HG03439 (cell line): ENCODE data around the gene MYO1B.

Experiments used
- ATAC-seq: cut with Tn5 transposase; IDR thresholded peaks from one replicate; pipeline ENCODE4 v1.9.1; 2021; ENCODE audit warnings: mild to moderate bottlenecking, moderate library complexity; ENCODE audit not compliant: unreplicated experiment

The MYO1B gene

DNA sequence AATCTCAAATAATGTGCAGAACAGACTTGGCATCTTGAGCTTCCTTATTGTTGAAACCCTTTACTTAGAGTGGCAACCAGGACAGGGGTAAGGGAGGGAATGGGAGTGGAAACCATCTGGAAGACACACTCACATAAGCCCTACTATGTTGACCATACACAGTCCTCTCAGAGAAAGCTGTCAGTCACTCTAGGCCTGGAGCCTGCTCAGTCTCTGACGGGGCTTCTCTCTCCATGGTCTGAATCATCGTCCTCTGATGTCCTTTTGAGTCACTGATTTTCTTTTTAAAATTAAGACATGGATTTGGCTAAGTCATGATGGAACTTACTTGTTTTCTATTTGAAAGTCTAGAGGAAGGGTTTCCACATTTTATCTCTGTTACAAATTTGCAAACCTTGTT lies 74.0 kb downstream of the MYO1B start:
- no peak for ATAC-seq

DNA sequence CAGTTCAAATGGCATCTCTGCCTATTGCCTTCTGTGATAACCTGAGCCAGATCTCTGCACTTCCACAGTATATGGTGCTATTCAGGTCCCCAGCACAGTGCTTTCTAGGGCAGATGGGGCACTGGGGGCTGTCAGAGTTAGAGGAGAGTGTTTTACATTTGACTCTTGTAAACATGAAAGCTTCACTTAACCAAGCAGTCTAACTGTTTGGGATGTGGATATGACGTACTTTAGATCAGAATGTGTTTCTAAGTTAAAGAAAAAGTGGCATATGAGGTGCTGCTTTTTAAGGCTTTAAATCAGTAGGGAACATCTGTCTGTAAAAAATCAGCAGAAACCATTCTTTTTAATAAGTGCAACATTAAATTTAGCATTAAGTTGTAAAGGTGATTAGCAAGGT lies 75.7 kb downstream of the MYO1B start:
- ATAC-seq, result no peak

DNA sequence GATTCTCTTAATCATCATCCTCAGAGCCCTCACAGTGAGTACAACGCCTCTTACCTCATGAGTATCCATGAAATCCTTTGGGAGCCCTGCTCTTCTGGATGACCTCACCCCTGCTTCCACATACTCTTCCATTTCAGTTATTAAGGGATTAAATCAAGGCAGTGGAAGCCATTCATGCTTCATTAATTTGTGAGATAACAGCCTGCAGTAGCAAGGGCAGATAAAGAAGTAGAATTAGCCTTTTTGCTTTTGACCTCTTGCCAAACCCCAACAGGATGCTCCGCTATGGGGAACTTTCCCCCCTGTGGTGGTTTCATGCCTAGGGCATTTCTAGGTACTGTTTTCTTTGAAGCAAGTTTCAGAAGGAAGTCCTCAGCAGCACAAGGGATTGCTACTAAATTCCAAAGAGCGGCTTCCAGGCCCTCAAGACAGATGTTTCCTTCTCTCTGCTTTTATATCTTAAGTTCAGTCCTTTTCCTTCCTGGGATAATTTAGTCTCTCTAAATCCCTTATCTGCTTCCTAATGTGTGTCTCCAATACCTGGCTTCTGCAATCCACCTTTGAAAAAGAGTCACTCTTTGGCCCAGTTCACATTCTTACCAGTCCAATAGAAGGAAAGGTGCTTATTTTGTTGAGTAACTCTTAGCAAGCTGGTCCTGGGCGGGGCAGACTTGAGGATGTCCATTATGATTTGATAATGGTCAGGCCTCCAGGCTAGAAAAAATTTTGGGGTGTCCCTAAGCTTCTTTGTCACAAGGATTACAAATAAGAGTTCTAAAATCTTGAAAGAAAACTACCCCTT lies 76.9 kb downstream of the MYO1B start:
- ATAC-seq, result no peak

DNA sequence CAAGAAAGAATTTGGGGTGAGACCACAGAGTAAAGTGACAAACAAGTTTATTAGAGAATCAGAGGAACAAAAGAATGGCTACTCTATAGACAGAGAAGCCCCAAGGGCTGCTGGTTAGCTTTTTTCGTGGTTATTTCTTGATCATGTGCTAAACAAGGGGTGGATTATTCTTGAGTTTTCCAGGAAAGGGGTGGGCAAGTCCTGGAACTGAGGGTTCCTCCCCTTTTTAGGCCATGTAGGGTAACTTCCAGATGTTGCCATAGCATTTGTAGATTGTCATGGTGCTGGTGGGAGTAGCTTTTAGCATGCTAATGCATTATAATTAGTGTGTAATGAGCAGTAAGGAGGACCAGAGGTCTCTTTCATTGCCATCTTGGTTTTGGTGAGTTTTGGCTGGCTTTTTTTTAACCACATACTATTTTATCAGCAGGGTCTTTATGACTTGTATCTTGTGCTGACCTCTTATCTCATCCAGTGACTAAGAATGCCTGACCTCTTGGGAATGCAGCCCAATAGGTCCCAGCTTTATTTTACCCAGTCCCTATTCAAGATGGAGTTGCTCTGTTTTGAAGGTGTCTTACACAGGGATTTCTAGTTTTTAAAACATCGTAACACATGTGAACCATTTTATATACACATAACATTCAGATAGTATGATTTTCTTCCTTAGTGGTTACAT lies 77.8 kb downstream of the MYO1B start:
- no peak for ATAC-seq

DNA sequence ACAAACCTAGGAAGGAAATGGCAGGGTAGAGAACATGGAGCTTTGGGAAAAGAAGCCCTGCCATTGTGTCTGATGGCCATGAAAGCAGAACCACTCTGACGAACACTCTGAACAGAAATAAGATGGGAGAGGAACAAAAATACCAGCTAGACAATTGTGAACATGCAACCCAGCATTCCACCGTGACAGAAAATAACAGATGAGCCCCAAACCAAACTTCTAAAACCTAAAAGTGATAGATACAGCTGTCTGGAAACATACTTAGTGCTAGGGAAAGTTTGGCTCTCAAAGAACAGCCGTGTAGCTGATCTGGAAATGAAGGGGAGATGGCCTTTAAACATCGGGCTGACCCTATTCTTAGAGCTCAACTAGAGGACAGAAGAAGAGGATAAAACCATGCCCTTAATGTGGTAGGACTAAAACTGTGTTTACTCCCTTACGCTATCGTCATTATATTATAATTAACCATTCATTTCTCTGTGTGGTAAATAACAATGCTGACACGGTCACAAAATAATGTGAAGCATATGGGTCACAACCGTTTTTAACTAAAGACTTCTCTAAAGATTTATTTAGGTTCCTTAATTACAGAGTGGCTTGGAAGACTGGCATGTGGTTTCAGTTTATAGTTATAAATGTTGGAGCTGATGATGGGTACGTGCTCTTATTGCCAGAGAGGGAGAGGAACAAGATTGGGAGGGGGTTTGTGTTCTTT lies 80.6 kb downstream of the MYO1B start:
- ATAC-seq, result no peak

DNA sequence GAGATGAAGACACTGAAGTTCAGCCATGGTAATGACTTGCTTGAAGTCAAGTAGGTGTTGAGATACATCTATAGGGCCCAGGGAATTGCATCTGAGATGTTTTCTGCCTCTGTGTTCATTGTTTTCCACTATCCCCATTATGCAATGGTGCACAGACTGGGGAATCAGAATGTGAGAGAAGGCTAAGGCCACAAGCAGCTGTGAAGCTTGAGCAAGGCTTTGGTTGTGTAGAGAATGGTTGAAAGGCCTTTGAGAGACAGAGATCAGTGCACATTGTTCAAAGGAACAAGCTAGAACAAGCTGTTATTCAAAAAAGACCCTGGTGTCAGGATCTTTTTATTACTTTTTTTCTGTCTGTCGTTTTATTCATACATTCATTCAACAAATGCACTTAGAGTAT lies 82.3 kb downstream of the MYO1B start:
- no peak for ATAC-seq

DNA sequence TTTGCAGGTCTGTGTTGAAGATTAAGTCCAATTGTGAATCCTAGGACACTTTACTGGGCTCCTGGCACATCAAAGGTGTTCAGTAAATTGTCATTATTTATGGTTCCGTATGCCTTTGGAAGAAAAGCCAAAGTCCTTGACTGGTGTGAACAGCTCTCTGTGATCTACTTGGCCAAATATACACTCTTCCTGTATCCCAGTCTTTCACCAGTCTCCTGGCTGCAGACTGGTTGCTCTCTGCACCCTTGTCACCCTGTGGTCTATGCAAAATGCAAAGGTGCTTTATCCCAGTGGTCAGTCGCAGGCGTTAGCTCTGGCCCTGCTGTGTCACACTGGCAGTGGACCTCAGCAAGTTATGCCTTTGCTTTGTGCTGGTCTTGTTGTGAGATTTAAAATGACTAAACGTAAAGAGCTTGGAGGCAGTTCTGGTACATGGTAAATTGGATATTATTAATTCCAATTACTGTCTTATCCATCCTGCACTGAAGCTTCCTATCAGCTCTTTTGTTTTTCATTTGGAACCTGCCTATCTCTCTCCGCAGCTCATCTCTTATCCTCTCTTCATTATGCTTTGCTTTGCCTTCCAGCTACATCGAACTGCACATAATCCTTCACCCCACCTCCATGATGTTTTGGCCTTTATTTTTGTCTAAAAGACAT lies 83.1 kb downstream of the MYO1B start:
- no peak for ATAC-seq

DNA sequence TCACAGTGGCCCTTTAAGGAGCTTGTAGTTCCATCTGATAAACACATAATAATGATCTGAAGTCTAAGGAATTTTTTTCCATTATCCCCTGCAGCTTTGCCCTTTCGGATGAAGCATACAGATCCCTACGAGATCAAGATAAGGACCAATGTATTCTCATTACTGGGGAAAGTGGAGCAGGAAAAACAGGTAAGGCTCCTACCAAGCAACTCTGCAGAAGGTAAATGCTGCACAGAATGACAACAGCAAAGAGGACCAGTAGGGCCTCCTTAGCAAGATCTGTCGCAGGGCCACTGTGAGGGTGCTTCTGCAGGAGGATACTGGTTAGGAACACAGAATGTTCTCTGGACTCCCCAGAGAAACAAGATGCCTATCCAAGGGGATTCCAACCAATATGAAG lies 84.6 kb downstream of the MYO1B start:
- no peak for ATAC-seq

DNA sequence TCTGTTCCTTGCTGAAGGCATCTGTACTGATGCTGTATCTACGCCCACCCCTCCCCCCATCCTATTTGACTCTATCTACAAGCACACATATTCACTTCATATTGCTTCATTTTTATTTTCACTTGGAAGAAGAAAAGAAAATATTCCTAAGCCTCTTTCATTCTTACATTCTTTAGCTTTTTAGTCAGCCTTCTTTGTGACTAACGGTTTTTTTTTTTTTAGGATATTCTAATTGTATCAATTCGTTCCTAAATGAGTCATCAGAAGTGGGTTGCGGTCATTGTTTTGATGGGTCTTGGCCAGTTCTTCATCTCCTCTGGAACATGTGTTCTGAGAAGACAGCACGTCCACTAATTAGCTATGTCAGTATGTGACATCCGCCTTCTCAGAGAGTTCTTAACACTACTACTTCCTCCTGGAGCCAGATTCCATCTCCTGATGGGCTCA lies 88.7 kb downstream of the MYO1B start:
- ATAC-seq, result no peak

DNA sequence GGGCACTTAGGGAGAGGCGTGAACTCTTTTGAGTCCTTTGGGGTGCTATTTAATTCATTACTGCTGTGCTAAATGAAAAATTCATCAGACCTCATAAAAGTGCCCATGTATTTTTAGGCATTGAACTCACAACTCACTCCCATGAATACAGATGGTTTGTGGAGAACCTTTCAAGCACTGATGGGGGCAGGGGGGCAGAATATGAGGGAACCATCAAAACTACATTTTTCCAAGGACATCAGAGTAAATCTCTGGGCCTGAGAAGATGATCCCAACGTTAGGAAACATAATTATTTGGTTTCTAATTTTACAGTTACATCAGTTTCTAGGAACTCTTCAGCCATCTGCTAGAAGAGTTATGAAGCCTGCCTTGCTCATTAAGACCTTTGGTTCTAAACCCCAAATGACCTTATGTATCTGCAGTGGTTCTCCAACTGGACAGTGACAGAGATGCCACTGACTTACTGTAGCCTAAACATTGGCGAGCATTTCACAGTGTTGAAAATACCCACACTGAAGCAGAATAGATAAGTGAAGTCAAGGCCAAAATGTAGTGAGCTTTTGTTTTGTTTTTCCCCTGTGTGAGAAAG lies 90.8 kb downstream of the MYO1B start:
- no peak for ATAC-seq

DNA sequence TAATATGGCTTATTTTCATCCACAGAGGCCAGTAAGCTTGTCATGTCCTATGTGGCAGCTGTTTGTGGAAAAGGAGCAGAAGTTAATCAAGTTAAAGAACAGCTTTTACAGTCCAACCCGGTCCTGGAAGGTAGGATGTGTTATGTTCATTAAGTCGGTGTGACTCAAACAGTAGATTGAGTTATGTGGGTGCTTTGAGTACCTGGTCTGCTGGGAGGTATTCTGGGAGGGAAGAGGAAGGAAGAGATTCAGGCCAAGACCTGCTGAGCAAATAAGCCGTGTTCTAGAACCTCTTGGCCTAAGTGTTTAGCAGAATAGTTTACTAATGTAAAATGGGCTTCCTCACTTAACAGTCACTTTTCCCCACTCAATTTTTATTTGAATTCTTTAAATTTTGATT lies 96.2 kb downstream of the MYO1B start:
- no peak for ATAC-seq

DNA sequence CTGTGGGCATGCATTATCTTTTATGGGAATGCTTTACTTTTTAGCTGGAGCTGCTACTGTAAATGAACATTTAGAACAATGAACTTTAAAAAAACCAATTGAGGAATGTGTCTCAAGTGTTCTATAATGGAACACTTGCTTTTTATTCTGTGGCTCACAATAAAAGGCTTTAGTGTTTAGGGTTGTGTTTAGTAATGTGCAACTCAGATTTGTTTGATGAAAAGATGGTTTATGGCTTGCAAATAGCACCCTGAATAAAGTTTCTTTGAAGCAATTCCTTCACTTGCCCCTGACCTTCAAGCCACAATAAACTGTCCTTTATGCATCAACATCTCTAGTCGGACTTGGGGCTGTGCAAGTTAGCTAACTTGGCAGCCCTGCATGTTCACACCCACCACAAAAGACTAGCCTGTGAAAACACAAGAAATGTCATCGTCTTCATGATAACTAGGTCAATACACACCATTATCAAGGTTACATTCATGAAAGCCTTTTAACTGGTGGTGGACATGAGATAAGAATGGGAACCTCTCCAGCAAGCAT lies 98.7 kb downstream of the MYO1B start:
- no peak for ATAC-seq

DNA sequence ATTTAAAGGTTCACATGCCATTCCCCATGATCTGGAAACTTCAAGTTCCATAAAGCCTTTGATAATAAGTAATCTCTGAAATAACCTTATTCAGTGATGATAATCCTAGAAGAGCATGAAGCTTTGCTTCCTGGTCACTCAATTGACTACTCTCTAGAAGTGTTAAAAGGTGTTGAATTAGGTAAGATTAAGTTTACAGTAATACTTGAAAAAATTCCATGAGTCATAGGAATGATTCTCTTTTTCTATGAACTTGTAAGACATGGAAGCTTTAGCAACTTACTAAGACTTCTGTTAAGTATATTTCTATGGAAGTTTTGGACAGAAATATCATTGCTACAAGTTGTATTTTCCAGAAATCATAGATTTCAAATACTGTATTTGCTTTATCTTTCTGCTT lies 100.6 kb downstream of the MYO1B start:
- no peak for ATAC-seq

DNA sequence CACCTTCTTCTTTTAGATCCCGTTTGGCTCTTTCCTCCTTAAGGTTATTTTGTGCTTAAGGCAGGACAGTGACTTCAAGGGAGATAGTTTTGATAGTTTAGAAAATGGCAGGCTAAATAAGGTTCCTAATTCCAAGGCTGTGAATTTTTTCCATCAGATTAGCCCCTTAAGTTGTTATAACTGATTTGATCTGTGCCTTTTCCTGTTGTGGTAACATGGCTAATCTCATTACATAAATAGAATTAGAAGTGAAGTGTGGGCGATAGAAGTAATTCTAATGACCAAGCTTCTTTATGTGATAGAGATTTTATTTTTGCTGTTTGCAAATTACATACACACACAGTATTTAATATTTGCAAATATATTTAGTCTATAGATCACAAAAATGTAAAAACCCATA lies 102.0 kb downstream of the MYO1B start:
- ATAC-seq, result no peak

DNA sequence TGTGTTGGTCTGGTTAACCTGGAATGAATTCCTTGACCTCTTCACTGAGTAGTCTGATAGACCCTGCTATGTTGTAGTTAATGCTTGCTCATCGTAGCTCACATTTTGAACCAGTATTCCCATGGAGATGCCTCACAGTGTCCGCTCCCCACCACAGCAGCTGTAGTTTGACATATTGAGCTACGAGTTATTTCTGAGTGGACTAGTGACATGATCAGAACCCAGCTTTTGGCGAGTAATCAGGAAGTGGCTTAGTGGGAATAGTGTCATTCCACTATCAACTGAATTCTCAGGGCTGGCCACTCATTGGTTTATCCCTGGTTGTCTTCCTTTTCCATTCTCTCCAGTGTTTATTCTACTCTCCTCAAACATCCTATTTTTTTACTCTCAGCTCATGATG lies 102.7 kb downstream of the MYO1B start:
- no peak for ATAC-seq

DNA sequence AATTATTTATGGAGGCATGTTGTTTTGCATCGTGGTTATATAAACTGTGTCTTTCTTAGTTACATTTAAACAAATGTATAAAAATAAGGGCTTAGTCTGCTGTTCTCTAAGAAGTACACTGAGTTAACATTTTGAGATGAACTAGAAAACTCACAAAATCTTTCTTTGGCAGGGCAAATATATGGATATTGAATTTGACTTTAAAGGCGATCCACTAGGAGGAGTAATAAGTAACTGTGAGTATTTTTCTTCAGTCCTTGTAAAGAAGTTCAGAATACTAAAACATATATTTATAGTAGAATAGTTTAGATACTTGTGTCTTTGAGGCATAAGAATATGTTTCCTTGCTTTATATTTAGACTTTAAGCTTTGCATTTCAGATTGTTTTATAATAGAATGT lies 104.8 kb downstream of the MYO1B start:
- ATAC-seq, result no peak

DNA sequence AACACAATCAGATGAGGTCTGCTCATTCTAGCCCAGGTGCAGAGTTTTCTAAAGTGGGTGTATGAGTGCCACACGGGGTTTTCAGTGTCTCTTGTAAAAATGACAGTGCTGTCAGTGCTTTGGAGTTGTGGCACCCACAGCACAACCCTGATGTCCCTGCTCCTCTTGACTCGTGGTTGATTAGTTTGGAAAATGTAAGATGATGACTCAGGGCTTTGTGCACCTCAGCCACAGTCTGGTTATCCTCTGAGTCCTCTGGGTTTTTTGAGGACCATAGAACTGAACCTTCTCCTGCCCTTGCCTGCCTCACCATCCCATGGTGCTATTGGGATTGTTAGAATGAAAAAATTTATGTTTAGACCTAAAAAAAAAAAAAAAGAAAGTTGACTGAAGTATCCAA lies 105.6 kb downstream of the MYO1B start:
- ATAC-seq, result no peak

DNA sequence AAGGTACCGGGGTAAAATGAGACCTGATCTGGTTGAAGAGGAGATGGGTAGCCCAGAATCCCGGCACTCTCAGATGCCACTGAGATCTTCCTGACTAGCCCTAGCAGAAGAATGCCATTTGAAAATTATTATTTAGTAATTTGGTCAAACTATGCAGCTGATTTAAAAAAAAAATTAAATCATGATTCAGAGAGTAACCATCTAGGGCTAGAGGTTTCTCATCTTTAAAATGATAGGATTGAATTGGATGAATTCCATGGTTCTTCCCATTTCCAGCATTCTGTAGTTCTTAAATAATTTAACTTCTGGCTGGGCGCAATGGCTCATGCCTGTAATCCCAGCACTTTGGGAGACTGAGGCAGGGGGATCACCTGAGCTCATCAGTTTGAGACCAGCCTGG lies 106.1 kb downstream of the MYO1B start:
- no peak for ATAC-seq

DNA sequence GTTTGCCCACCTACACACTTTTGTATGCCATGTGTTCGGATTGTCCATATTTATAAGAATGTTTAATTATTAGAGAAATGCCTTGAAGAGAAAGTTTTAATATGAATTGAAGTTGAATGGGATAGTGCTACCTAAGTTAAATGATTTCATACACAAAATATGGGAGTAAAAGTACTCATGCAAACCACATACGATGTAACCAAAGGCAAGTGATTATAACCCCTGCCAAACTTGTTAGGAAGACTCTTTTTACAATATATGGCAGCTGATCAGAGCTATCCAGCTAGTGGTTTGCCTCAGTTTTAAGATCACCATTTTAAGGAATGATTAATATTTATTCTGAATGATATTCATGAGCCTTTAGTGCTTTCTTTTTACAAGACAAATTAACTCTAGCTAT lies 106.7 kb downstream of the MYO1B start:
- ATAC-seq, result no peak

DNA sequence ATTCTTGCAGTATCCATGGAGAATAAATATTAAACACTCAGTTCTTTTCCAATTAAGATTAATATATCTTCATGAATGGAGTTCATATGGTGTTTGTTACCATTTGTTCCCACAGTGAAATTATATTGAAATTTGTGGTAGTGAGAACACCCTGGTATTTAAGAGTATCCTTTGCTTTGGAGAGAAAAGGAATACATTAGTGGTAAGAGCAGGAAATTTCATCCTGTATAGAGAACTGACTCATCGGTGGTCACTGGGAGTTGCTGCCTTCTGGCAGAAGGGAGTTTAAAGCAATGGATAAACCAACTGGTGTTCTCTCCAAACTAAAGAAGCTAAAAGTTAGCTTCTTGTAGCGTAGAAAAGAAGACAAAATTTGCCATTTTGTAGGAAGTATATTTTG lies 107.3 kb downstream of the MYO1B start:
- no peak for ATAC-seq
